GM18526 (cell line): ENCODE measurements around the gene EIPR1.

Experiments
- POLR2A ChIP-seq: IDR thresholded peaks from 3 replicates; pipeline ENCODE4 v1.6.1; 2011; ENCODE audit not compliant: insufficient read length; ENCODE audit errors: extremely low read depth

Gene EIPR1

DNA sequence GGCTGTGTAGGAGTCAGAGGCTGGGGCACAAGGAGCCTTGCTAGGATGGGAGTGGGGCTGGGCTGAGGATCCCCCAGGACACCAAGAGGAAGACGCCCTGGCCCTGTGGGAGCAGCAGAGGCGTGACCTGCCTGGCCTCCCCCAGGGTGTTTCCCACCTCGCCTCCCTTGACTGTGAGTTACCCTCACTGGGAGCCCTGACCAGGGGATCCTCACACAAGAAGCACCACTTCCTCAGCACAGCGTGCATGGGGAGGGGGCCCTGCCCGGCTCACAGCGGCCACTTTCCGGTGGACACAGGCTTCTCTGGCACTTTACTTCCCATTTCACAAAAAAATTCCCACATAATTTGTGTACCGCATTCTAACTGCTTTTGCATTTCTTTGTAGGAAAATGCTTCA is 187.7 kb downstream of the EIPR1 start:
- TF ChIP-seq POLR2A = no peak

DNA sequence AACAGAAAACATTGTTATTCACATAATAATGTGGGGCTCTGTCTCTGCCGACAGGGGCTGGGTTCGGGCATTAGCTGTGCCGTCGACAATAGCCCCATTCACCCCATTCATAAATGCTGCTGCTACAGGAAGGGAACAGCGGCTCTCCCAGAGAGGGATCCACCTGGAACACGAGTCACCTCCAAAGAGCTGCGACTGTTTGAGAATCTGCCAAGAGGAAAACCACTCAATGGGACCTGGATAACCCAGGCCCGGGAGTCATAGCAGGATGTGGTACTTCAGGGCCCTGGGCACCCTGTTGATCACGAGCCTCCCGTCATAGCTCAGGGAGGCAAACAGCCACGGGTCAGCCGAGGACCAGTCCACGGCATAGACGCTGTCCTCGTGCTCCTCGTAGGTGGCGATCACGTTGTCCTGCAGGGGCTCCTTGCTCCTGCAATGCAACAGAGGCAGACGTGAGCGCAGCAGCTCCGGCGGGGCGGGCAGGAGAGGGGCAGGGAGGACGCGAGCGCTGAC is 188.5 kb downstream of the EIPR1 start:
- no peak for TF ChIP-seq POLR2A

DNA sequence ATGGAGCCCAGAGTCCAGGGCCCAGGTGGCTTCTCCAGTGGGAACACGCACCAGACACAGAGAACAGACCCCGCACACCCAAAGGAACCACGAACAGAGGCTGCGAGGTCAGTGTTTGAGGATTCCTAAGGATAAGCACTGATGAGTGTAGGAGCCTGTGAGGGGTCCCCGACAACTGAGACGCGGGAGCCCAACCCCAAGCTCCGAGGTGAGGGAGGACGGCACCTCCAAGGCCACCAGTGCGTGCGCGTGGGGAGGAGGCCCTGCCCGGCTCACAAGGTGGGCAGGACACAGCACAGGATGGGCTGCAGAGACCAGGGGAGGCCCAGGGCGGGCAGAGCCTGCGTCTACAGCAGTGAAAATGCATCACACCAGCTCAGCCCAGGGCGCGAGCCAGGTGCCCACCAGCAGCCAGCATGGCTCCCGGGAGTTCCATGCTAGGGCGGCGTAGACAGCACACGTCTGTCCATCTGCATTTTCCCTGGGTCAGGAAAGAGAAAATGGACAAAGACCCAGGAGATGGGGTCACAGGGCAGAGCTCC is 189.1 kb downstream of the EIPR1 start:
- no peak for TF ChIP-seq POLR2A

DNA sequence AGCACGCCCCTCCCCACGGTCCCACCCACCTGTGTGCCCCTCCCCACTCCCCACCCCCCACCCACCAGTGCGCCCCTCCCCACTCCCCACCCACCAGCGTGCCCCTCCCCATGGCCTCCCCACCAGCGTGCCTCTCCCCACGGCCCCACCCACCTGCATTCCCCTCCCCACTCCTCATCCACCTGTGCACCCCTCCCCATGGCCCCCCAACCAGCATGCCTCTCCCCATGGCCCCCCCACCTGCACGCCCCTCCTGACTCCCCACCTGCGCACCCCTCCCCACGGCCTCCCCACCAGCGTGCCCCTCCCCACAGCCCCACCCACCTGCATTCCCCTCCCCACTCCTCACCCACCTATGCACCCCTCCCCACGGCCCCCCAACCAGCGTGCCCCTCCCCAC is 190.2 kb downstream of the EIPR1 start:
- TF ChIP-seq POLR2A = no peak

DNA sequence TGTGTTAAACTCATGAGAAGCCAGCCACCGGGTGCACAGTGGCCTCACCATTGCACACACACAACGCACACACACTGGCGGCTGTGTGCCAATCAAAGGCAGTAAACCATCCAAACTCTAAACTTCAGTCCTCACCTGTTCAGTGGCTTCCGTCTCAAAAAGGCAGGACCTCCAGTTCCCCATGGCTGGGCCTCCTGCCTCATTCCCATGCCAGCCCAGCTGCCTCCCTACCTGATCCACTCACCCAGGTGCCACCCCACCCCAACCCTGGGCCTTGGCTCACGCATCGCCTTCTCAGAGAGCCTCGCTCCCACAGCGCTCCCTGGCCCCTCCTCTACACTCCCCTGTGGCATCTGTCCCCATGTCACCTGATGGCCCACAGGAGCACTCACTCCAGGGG is 190.9 kb downstream of the EIPR1 start:
- TF ChIP-seq POLR2A = no peak

DNA sequence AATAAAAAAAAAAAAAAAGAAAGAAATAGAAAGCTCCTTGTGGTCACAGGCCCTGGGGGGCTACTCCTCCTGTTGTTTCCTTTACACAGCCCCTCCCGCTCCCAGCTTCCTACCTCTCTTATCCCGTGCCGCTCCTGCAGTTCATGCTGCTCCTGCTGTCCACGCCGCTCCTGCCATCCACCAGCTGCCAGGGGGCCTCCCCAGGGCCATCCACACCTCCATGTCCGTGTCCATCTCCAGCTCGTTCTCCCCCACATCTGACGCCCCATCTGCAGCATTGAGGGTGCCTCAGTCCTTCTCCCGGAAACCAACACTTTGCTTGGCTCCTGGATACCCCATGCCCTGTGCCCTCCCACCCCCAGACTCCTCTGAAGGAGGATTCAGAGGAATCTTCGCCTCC is 191.7 kb downstream of the EIPR1 start:
- no peak for TF ChIP-seq POLR2A

DNA sequence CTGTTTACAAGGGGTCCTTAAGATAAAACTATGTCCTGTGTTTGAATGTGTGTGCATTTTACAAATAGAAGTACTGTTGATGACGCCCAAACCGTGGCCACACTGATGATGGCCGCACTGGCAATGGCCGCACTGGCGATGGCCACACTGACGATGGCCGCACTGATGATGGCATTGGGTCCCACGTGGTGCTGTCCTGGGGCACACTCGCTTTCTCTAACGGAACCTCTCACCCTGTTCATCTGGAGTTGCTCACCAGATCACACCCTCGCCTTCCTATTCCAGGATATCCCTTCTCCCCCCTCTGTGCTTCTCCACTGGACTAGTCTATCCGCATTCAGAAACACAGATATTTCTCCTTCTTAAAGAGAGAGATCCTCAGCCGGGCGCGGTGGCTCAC is 192.4 kb downstream of the EIPR1 start:
- TF ChIP-seq POLR2A = no peak

DNA sequence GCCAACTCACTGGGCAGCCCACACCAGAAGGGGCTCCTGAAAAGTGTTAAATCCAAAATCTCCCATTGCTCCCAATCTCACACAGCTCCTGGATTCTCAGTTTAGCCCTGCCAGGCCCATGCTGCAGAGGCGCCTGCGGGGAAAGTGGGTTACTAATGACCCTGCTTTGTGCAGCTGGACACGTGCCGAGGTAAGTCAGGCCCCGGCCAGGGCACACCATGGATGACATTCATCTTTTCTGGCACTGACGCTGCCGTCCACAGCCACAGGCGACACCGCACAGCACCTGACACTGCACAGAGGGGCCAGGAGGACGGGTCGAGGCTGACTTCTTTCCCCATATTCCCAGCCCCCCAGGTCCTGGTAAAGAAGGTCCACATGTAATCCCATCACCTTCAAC is 193.5 kb downstream of the EIPR1 start:
- no peak for TF ChIP-seq POLR2A

DNA sequence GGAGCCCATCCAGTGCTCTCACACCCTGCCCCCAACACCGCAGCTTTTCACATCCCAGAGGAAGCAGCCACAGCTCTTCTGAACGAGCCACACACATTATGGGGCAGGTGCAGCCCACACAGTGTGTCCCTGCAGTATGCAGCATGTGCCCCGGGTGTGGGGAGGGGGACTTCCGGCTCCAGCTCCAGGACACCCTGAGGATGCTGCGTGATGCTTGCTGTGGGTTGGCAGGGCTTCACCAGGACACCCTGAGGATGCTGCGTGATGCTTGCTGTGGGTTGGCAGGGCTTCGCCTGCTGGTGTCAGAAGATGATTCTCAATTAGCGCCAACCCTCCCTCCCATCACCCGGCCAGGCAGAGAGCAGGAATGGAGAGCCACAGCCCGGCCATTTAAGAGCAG is 193.9 kb downstream of the EIPR1 start:
- TF ChIP-seq POLR2A = no peak

DNA sequence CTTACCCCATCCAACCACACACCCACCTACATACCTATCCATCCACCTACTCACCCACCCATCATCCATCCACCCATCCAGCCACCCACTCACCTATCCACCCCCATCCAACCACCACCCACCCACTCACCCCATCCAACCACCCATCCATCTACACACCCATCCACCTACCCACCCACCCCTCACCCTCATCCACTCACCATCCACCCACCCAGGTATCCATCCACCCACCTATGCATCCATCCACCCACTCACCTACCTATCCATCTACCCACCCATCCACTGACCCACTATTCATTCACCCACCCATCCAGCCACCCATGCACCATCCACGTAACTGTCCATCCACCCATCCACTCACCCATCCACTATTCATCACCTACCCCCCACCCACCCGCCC is 194.8 kb downstream of the EIPR1 start:
- TF ChIP-seq POLR2A = no peak

DNA sequence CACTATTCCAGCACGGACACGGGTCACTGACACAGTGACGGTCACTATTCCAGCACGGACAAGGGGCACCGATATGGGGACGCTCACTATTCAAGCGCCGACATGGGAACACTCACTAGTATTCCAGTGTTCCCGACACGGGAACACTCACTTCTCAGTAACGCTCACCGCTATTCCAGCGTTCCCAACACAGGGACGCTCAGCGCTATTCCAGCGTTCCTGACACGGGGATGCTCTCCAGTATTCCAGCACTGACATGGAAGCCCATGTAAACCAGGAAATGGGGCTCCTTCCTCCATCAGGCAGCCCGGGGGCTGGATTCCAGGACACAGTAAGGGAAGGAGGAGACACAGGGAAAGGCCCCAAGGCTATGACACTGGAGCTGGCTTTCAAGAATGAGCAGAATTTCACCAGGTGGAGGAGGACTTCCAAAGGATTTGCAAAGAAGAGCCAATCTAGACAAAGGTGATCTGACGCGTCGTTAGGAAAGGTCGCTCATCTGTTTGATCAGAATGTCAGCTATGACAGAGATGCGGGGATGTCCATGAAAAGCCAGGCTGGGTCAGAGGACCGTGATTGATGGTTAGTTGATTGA is 196.1 kb downstream of the EIPR1 start:
- no peak for TF ChIP-seq POLR2A

DNA sequence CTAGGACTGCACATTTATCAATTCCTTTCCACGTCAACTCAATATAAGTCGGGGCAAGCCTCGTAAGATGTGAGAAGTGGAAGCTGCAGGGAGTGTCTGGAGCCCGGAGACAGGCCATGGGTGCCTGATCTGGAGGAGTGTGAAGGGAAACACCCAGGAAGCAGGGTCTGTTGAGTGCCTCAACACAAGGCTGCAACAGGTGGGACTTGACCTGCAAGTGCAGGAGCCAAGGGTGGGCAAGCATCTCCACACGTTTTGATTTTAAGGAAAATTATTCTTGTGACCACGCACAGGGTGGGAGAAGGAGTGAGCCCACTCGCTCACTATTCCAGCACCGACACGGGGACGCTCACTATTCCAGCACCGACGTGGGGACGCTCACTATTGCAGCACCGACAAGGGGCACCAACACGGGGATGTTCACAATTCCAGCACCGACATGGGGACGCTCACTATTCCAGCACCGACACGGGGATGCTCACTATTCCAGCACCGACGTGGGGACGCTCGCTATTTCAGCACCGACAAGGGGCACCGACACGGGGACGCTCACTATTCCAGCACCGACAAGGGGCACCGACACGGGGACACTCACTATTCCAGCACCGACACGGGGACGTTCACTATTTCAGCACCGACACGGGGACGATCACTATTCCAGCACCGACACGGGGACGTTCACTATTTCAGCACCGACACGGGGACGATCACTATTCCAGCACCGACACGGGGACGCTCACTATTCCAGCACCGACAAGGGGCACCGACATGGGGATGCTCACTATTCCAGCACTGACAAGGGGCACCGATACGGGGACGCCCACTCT is 197.3 kb downstream of the EIPR1 start:
- no peak for TF ChIP-seq POLR2A

DNA sequence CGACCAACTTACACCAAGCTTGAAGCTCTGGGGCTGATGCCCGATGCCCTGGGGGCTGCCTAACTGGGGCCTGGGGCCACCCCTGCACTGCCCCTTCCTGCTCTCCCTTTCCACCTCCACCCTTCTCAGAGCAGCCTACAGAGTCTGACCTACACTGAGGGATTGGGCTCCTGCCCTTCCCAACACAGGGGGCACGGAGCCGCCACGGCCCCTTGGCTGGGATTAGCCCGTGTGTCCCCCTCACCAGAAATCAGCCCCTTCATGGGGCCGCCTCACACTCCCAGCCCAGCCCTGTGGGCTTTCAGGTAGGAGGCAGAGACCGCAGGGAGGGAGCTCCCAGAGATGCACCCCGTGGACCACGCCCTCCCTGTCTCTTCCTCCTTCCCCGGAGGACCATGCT is 198.0 kb downstream of the EIPR1 start:
- no peak for TF ChIP-seq POLR2A

DNA sequence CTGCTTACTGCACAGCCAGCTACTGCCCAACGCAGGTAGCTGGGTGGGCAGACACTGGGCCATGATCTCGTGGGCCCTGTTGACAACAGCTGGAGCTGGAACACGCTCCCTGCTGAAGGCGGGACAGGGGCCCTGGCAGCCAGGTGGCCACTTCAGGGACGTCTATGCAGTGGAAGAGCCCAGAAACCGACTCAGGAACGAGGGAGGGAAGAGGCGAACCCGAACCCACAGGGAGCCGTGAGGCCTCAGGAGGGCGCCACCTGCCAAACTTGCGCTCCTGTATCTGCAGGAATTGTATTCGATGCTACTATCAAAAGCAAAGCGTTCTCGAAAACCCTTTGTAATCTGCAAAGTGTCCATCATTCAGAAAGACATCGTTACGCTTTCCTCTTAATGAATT is 198.4 kb downstream of the EIPR1 start:
- no peak for TF ChIP-seq POLR2A

DNA sequence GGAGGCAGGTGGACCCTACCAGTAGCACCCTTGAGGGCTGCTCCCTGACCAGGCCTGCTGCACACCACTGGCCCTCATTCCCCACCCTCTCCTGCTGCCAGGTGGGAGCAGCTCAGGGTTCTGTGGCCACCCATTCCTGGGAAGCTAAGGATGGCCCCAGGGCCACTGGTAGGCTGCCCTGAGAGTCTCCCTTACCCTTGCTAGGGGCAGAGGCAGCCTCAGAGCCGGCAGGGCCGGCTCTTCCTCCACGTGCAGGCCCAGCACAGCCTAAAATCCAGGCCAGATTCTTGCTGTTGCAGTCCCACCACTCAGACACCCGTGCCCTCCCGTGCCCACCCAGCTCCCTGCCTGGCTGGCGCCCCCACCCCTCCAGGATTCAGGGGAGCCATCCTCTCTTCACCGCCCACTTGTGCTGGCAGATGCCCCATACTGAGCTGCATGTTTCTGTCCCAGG is 199.0 kb downstream of the EIPR1 start:
- TF ChIP-seq POLR2A = no peak

DNA sequence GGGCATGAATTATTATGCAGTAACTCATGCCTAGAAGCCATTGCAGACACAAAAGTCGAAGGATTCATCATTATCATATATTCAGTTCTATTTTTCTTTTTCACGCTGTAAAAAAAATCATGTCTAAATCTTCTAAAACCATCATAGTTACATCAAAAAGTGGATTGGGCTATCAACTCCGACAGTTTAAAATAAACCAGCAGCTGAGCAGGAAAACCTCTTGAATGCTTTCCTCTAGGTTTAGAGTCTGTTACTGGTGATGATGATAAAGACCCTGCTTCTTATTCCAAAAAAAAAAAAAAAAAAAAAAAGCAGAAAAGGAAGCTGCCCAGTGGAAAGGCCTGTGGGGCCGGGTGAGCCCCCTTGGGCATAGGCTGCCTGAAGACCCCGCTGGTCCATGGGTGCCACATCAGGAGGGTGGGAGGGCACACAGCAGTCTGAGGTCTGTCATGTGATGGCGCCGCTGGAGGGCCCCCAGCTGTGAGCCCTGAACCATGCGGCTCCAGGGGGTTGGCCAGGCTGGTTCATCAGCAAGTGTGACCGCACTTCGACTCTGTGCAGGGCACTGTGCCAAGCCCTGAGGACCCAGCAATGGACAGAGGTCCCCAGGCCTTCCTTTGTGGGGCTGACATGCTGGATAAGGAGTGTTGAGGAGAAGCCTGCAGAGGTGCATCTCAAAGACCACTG is 199.6 kb downstream of the EIPR1 start:
- TF ChIP-seq POLR2A = no peak

DNA sequence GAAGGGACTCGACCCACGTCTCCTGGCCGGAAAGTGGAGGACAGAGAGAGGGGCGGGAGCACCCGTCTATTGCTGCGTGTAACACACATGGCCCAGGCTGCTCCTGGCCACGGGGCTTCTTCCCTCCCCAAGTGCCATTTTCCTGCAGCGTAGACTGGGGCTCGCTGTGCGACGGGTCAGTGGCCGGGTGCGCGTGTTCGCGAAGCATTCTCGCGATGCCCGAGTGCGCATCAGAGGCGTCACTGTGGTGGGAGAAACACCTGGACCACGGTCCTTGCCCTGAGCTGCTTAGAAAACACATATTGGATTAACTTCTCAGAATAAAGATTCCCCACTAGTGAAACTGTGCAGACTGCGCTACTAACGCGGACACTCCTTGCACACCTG is 200.8 kb downstream of the EIPR1 start:
- TF ChIP-seq POLR2A = no peak
